Transverse colon (tissue), 4 donors: Measurements from ENCODE around the gene CLCA1. TPM values are rescaled to one million over a fixed set of nuclear protein-coding genes. Genes with fewer than 3 reads are reported as not detected.

Source experiments
- DNase-seq: peaks from one replicate; pipeline ENCODE4 v3.0.0-alpha.2; 2019
- H3K27ac ChIP-seq, 4 donors: fragments of 200-600 bp; sonication (generic); 2 replicates each; pipeline ENCODE4 v1.5.1; 2016 to 2018; ENCODE audit warnings: inconsistent platforms in 4 of 4
- H3K27me3 ChIP-seq: fragments of 200-600 bp; sonication (generic); 2 replicates; pipeline ENCODE4 v1.5.1; 2017; ENCODE audit warnings: inconsistent platforms
- H3K36me3 ChIP-seq, 4 donors: fragments of 200-600 bp; sonication (generic); 2 replicates each; pipeline ENCODE4 v1.5.1; 2017 to 2019; ENCODE audit warnings: inconsistent platforms in 4 of 4
- H3K4me1 ChIP-seq, 4 donors: fragments of 200-600 bp; sonication (generic); 2 replicates each; pipeline ENCODE4 v1.5.1; 2017 to 2020; ENCODE audit warnings: inconsistent platforms in 4 of 4
- H3K4me3 ChIP-seq, 4 donors: fragments of 200-600 bp; sonication (generic); 1 replicate in 1 of 4; 2 replicates in 3 of 4; pipeline versions ENCODE4 v1.5.1 to v1.6.1; 2017 to 2019; ENCODE audit warnings: inconsistent platforms in 4 of 4
- H3K9me3 ChIP-seq, 2 donors: fragments of 200-600 bp; sonication (generic); 2 replicates each; pipeline ENCODE4 v1.5.1; 2017 to 2019; ENCODE audit warnings: inconsistent platforms in 2 of 2
- CTCF ChIP-seq, 5 experiments: fragments of 200-600 bp in 3 of 5; fragments of 450-650 bp in 2 of 5; sonication (generic) in 3 of 5; IDR thresholded peaks; 1 replicate in 2 of 5; 2 replicates in 3 of 5; pipeline ENCODE4 v1.5.1; 2016 to 2017; ENCODE audit warnings: antibody characterized with exemption in 5 of 5, inconsistent platforms in 3 of 5, mild to moderate bottlenecking in 2 of 5, moderate library complexity in 1 of 5
- EP300 ChIP-seq: sonication (generic); formaldehyde crosslinking; IDR thresholded peaks from one replicate; pipeline ENCODE4 v1.6.1; 2017; ENCODE audit warnings: antibody characterized with exemption, low read depth
- POLR2A ChIP-seq: fragments of 450-650 bp; IDR thresholded peaks from one replicate; pipeline ENCODE4 v1.6.1; 2016; ENCODE audit warnings: antibody characterized with exemption, mild to moderate bottlenecking, moderate library complexity
- POLR2AphosphoS5 ChIP-seq, 3 donors: sonication (generic); formaldehyde crosslinking; IDR thresholded peaks; one replicate each; pipeline ENCODE4 v1.6.1; 2016; ENCODE audit warnings: antibody characterized with exemption in 3 of 3
- WGBS, 2 donors: methylation state at CpG; one replicate each; pipeline ENCODE4 v1.1.5; 2018; ENCODE audit warnings: low coverage in 1 of 2; 5-methylcytosine and 5-hydroxymethylcytosine counted together
- in situ Hi-C, 4 donors: fragments of 200-750 bp; cut with MboI; loops; one replicate each; pipeline versions ENCODE4 v1.15.0 to v1.15.1; 2017; ENCODE audit warnings: low sequenced_read_pairs in 3 of 4, low pct_ligation_motif_present in 1 of 4, low pct_unique_long_range_greater_than_20kb in 1 of 4
- intact Hi-C: fragments of 100-400 bp; cut with DNase I; formaldehyde crosslinking; loops from one replicate; pipeline ENCODE4 v1.15.1; 2023; ENCODE audit warnings: low total_unique reads
- total RNA-seq, 4 donors: library from RNA; depleted of rRNA; stranded (reverse); fragments of >200 nt; gene quantifications; one replicate each; pipeline ENCODE4 v1.1.0, GENCODE V29; 2016

The CLCA1 gene
- total RNA-seq, 4 donors from 2014 or later = 16.1 to 1,013 (median 168) TPM

- Histone ChIP-seq H3K4me1 (peaks cover 0 to 20% (median 12%) of the 10 kb centered on the region in 4 donors), H3K9me3 (no peaks in the 10 kb centered on the region), H3K27me3 (no peaks in the 10 kb centered on the region), H3K4me3 (no peak overlapping the region), H3K27ac (no peak overlapping the region), H3K36me3 (no peaks in the 10 kb centered on the region)
- no peak for TF ChIP-seq CTCF (IDR thresholded peaks at IDR 0.05)
- TF ChIP-seq POLR2A = no peak
- no peak for TF ChIP-seq POLR2AphosphoS5 (IDR thresholded peaks at IDR 0.05)
- TF ChIP-seq EP300 = no peak
- in situ Hi-C loops (no loop called here), intact Hi-C loops (no loop called here)
- no peak for DNase-seq
Measured at GRCh38 chr1:86434059-86434458, 34.7 kb upstream of the CLCA1 start.

GRCh38 chr1:86435327-86435726 is 33.4 kb upstream of the CLCA1 start:
- Histone ChIP-seq H3K27me3 (no peaks in the 10 kb centered on the region), H3K9me3 (no peaks in the 10 kb centered on the region), H3K4me1 (peaks cover 0 to 8% (median 1%) of the 10 kb centered on the region in 4 donors), H3K4me3 (no peak overlapping the region), H3K36me3 (no peaks in the 10 kb centered on the region), H3K27ac (no peak overlapping the region)
- in situ Hi-C loops = no loop called here
- 10 to 40% methylated on average over 2 of the region's 2 CpGs for WGBS, 2 donors
- TF ChIP-seq POLR2A (no peak), CTCF (IDR thresholded peaks at IDR 0.05) (no peak), POLR2AphosphoS5 (IDR thresholded peaks at IDR 0.05) (no peak), EP300 (no peak)
- DNase-seq = no peak
- intact Hi-C loops = no loop called here

- peaks cover 0 to 2% (median 0%) of the 10 kb centered on the region in 4 donors for H3K4me1 ChIP-seq
- H3K27me3 ChIP-seq = no peaks in the 10 kb centered on the region
- no peak overlapping the region for H3K27ac ChIP-seq
- H3K9me3 ChIP-seq = no peaks in the 10 kb centered on the region
- no peak overlapping the region for H3K4me3 ChIP-seq
- intact Hi-C loops = no loop called here
- in situ Hi-C loops = no loop called here
- H3K36me3 ChIP-seq = no peaks in the 10 kb centered on the region
- no peak for TF ChIP-seq POLR2AphosphoS5 (IDR thresholded peaks at IDR 0.05)
- WGBS, 2 donors = 60 to 80% methylated on average over 1 to 2 of the region's 2 CpGs
- no peak for DNase-seq
Measured at GRCh38 chr1:86436041-86436440, 32.7 kb upstream of the CLCA1 start.

- intact Hi-C loops (no loop called here), in situ Hi-C loops (no loop called here)
- no peaks in the 10 kb centered on the region for H3K27me3 ChIP-seq
- H3K4me3 ChIP-seq = no peak overlapping the region
- WGBS, 2 donors = 59 to 67% methylated on average over 2 of the region's 2 CpGs
- TF ChIP-seq POLR2A (no peak), POLR2AphosphoS5 (IDR thresholded peaks at IDR 0.05) (no peak), CTCF (IDR thresholded peaks at IDR 0.05) (no peak), EP300 (no peak)
- no peaks in the 10 kb centered on the region for H3K36me3 ChIP-seq
- peak; percentile 28 for DNase-seq
- H3K27ac ChIP-seq = peak overlapping the region in 2 of 4 donors; percentile 4 to 56
- peaks cover 0 to 9% (median 0%) of the 10 kb centered on the region in 4 donors for H3K4me1 ChIP-seq
- no peaks in the 10 kb centered on the region for H3K9me3 ChIP-seq
Measured at GRCh38 chr1:86441581-86441980, 27.1 kb upstream of the CLCA1 start.

- in situ Hi-C loops = no loop called here
Measured at GRCh38 chr1:86441997-86442396, 26.7 kb upstream of the CLCA1 start.

More at GRCh38 chr1:86441997-86442396, 26.7 kb upstream of the CLCA1 start:
- TF ChIP-seq EP300 = no peak
- no peak for TF ChIP-seq POLR2A
- TF ChIP-seq CTCF (IDR thresholded peaks at IDR 0.05) = no peak
- TF ChIP-seq POLR2AphosphoS5 (IDR thresholded peaks at IDR 0.05) = no peak
- Histone ChIP-seq H3K9me3 (no peaks in the 10 kb centered on the region), H3K4me1 (peaks cover 0 to 9% (median 0%) of the 10 kb centered on the region in 4 donors), H3K4me3 (no peak overlapping the region), H3K27me3 (no peaks in the 10 kb centered on the region), H3K27ac (peak overlapping the region in 1 of 4 donors; percentile 56), H3K36me3 (no peaks in the 10 kb centered on the region)
- WGBS, 2 donors = 36 to 47% methylated on average over 1 of the region's 1 CpG
- peak; percentile 15 for DNase-seq
- intact Hi-C loops = no loop called here
